GM21576 (cell line): ENCODE data around the gene HIVEP2.

ENCODE experiments used
- ATAC-seq: cut with Tn5 transposase; IDR thresholded peaks from one replicate; pipeline ENCODE4 v1.9.1; 2021; ENCODE audit warnings: mild to moderate bottlenecking, moderate library complexity; ENCODE audit not compliant: unreplicated experiment

HIVEP2 gene

GRCh38 chr6:142867355-142867801 lies 77.6 kb downstream of the HIVEP2 start:
- ATAC-seq, result no peak

GRCh38 chr6:142863981-142864380 lies 81.0 kb downstream of the HIVEP2 start:
- ATAC-seq, result no peak

DNA sequence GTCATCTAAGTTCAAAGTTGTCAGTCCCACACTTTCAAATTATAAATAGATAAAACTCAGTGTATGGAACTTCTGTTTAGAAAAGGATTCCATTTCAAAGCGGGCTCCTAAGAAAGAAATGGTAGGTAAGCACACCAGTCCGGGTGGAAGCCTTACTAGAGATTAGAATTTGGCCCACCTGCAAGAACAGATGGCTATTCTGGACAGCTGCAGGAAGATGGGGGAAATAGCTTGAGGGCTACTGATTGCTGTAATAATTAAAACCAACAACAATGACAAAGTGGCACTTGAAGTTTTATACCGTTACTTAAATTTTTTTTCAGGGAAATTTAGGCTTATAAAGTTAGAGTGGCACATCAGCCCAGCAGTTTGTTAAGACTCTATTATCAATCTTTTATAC lies 83.3 kb downstream of the HIVEP2 start:
- no peak for ATAC-seq

DNA sequence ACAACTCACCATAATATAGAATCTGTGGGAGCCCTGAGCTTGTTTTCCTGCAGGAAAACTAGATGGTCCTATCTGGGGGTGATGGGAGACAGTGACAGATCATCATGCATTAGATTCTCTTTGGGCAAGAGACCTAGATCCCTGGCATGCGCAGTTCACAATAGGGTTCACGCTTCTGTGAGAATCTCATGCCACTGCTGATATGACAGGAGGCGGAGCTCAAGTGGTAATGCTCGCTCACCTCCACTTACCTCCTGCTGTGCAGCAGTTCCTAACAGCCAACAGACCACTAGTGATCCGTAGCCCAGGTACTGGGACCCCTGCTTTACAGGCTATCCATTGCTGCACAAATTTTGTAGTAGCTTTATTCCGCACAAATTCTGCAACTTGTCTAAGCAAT lies 84.5 kb downstream of the HIVEP2 start:
- ATAC-seq, result no peak

- ATAC-seq, result peak; percentile 15
These were observed 87.0 kb downstream of the HIVEP2 start for GRCh38 chr6:142857796-142858555.

- ATAC-seq, result peak; percentile 44
These were observed 87.7 kb downstream of the HIVEP2 start for GRCh38 chr6:142857233-142857761.

GRCh38 chr6:142856624-142857232 lies 88.2 kb downstream of the HIVEP2 start:
- peak; percentile 65 for ATAC-seq

GRCh38 chr6:142855893-142856623 lies 88.9 kb downstream of the HIVEP2 start:
- ATAC-seq, result peak; percentile 16

DNA sequence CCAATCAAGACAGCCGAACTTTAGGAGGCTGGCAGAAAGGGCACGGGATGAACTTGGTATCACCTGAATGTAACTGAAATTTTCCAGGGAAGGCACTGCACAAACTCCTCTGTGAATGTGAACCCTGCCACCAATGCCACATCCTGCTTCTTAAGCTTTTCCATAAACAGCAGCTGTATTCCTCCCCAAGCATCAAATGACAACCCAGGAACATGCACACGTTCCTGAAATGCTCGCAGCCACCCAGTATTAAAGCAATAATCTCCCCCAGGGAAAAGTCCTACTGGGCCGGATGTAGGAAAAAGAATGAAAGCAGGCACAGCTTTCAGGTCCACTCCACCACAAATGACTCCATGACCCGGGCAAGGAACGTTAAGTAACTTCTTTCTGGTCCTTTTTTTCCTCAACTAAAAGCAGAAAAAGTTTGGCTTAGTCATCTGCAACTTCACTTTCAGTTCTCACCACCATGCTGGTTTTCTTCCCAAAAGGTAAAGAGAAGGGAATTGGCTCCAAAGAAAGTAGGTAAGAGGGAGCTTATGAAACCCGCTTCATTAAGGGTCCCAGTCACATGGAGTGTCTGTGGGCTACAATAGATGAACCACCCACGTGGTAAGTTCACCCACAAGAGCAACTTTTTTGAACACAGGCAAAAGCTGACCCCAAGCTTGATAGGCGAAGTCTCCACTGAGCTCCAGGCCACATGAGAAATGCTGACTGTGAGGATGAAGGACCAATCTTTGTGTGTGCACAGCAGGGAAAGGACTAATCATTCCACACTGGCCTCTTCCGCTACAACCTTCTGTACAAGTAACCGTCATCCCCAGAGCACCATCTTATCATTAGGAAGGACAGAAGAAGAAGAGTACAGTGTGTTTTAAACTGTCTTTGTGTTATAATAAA lies 90.1 kb downstream of the HIVEP2 start:
- no peak for ATAC-seq

GRCh38 chr6:142853244-142854180 lies 91.5 kb downstream of the HIVEP2 start:
- no peak for ATAC-seq

DNA sequence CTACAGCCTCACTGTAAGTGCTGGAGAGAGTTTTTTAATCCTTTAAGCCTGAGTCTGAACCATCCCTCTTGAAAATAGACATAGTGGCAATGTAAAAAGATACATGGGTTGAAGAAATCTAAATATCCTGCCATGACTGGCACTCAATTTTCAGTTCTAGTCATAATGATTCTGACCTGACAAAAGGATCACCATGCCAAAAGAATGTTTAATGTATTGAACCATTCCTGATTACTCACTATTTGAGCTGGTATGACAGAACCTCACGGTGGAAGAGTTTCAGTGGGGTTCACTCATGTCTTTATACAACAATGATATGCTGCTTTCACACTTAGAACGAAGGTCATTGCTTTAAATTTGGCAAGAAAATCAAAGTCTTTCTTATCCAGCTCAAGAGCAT lies 93.4 kb downstream of the HIVEP2 start:
- ATAC-seq, result no peak

DNA sequence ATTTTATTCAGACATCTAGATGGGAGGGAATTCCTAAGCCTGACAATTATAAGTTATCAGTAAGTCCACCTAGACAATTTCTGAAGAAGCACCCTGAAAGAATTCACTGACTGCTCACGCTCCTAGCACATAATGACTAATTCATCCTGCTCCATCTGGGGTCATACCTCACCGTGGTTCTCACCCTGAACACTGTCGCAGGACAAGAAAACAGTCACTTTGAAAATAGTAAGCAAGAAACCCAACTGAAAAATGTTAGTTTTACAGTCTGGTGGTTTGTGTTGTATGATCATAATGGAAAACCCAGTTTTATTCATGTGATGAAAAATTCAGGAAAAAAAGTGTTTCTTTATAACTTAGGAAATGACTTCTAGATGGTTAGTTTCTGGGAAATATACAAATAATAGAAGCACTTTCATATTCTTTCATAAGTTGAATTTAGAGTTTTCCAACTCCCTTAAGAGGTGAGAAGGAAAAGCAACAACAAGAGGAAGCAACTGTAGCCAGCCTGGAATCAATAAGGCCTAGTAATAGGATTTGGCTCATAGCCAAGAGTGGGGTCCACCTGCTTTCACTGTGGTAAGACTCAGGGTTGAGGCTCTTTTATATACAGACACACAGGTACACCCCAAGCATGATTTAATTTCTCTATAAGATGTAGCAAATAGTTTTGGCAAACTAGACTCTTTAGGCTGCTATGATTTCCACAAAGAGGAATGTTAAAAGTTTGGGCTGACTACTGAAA lies 94.1 kb downstream of the HIVEP2 start:
- peak; percentile 52 for ATAC-seq

- no peak for ATAC-seq
These were observed 96.0 kb downstream of the HIVEP2 start for GRCh38 chr6:142848976-142849375.

- no peak for ATAC-seq
These were observed 96.8 kb downstream of the HIVEP2 start for GRCh38 chr6:142848156-142848555.

- ATAC-seq, result no peak
These were observed 98.1 kb downstream of the HIVEP2 start for GRCh38 chr6:142846883-142847287.

DNA sequence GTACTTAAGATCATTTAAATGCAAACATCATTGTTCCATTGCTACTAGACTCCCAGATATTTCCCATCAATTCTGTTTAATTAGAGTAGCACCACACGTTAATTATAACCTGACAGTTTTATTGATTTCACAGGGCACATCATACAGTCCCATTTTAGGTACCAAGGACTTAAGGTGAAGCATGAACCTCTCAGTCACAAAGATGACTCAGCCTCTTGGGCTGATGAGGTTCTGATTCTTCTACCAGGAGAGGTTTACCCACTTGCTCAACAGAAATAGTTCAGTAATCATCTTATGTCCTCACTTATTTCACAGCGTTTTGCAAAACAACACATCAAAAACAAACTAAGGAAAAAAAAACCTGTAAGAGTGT lies 98.5 kb downstream of the HIVEP2 start:
- ATAC-seq, result no peak

GRCh38 chr6:142845624-142846458 lies 99.1 kb downstream of the HIVEP2 start:
- ATAC-seq, result no peak

GRCh38 chr6:142845143-142845571 lies 99.8 kb downstream of the HIVEP2 start:
- ATAC-seq, result peak; percentile 41
